Smooth muscle cell (in vitro differentiated cells): ENCODE data around the gene PARD6B. TPM values are rescaled to one million over a fixed set of nuclear protein-coding genes. Genes with fewer than 3 reads are reported as not detected.

Experiments
- DNase-seq: peaks from one replicate; lab custom pipeline; 2025; ENCODE audit not compliant: unreplicated experiment; lab: John Stamatoyannopoulos, UW
- H2AFZ ChIP-seq: fragments of 200-600 bp; sonication (generic); 2 replicates; pipeline ENCODE4 v1.6.0; 2016; ENCODE audit warnings: antibody characterized with exemption, low read depth, mild to moderate bottlenecking
- H3F3A ChIP-seq: fragments of 200-600 bp; sonication (generic); 2 replicates; pipeline ENCODE4 v1.6.0; 2017; ENCODE audit warnings: antibody characterized with exemption, low read depth
- H3K27ac ChIP-seq: fragments of 200-600 bp; sonication (generic); 2 replicates; pipeline ENCODE4 v1.5.1; 2016; ENCODE audit warnings: low read depth, mild to moderate bottlenecking
- H3K27me3 ChIP-seq: fragments of 200-600 bp; sonication (generic); 2 replicates; pipeline ENCODE4 v1.6.1; 2016; ENCODE audit warnings: low read depth, mild to moderate bottlenecking
- H3K36me3 ChIP-seq: fragments of 200-600 bp; sonication (generic); 2 replicates; pipeline ENCODE4 v1.5.1; 2016; ENCODE audit warnings: low read depth
- H3K4me1 ChIP-seq: fragments of 200-600 bp; sonication (generic); 2 replicates; pipeline ENCODE4 v1.5.1; 2016; ENCODE audit warnings: low read depth
- H3K4me2 ChIP-seq: fragments of 200-600 bp; sonication (generic); 2 replicates; pipeline ENCODE4 v1.6.0; 2016; ENCODE audit warnings: mild to moderate bottlenecking
- H3K4me3 ChIP-seq: fragments of 200-600 bp; sonication (generic); 2 replicates; pipeline ENCODE4 v1.5.1; 2016; ENCODE audit warnings: mild to moderate bottlenecking
- H3K79me2 ChIP-seq: fragments of 200-600 bp; sonication (generic); 2 replicates; pipeline ENCODE4 v1.6.0; 2016; ENCODE audit warnings: low read depth, mild to moderate bottlenecking
- H3K9ac ChIP-seq: fragments of 200-600 bp; sonication (generic); 2 replicates; pipeline ENCODE4 v1.6.0; 2016; ENCODE audit warnings: low read depth
- H3K9me3 ChIP-seq: fragments of 200-600 bp; sonication (generic); replicated peaks from 2 replicates; pipeline ENCODE4 v1.5.1; 2016; ENCODE audit warnings: low read depth
- H4K20me1 ChIP-seq: fragments of 200-600 bp; sonication (generic); 2 replicates; pipeline ENCODE4 v1.6.0; 2016; ENCODE audit warnings: low read depth
- WGBS: methylation state at CpG from one replicate; pipeline ENCODE4 v1.1.7; 2016; ENCODE audit warnings: low lambda C conversion rate; 5-methylcytosine and 5-hydroxymethylcytosine counted together
- polyA plus RNA-seq: library from polyadenylated mRNA; unstranded; fragments of >200 nt; fragmentation: Nextera tagmentation; extraction: Ambion mirVana; gene quantifications from 2 replicates; pipeline ENCODE4 v1.2.1, GENCODE V29; 2016
- total RNA-seq: library from RNA; depleted of rRNA; stranded (reverse); fragments of >200 nt; gene quantifications from 2 replicates; pipeline ENCODE4 v1.2.3, GENCODE V29; 2014
- TF ChIP-seq, protein P1 (sequence below): fragments of 200-600 bp; sonication (generic); IDR thresholded peaks from 2 replicates; pipeline ENCODE4 v1.5.1; 2017; ENCODE audit warnings: borderline replicate concordance, mild to moderate bottlenecking, antibody characterized with exemption; ENCODE audit not compliant: insufficient read depth, poor library complexity, severe bottlenecking

Gene PARD6B
- total and polyA plus RNA-seq, 2 experiments from 2014 or later = 0.26 to 6.5 TPM

DNA sequence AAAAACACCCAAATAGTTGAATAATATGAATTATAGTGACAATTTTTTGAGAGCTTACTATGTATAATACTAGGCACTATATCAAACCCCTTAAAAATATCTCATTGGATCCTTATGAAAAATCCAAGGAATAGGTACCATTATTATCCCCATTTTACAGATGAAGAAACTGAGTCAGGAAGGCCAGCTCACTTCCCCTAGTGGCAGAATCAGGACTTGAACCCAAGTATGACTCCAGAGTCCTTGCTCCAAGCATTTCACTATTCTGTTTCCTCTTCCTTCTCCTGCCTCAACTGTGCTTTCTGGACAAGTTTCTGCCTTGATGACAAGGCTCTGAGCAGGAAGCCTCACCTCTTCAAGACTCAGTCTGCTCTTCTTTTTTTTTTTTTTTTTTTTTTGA is 10.8 kb upstream of the PARD6B start:
- H3K79me2 ChIP-seq = no peaks in the 10 kb centered on the region
- peaks cover 5% of the 10 kb centered on the region for H3F3A ChIP-seq
- no peak overlapping the region for H3K4me3 ChIP-seq
- H3K4me1 ChIP-seq = peaks cover 13% of the 10 kb centered on the region
- no peaks in the 10 kb centered on the region for H3K9me3 ChIP-seq
- H4K20me1 ChIP-seq = peaks cover 2% of the 10 kb centered on the region
- no peak for DNase-seq
- H3K36me3 ChIP-seq = no peaks in the 10 kb centered on the region
- TF ChIP-seq, protein P1, sequence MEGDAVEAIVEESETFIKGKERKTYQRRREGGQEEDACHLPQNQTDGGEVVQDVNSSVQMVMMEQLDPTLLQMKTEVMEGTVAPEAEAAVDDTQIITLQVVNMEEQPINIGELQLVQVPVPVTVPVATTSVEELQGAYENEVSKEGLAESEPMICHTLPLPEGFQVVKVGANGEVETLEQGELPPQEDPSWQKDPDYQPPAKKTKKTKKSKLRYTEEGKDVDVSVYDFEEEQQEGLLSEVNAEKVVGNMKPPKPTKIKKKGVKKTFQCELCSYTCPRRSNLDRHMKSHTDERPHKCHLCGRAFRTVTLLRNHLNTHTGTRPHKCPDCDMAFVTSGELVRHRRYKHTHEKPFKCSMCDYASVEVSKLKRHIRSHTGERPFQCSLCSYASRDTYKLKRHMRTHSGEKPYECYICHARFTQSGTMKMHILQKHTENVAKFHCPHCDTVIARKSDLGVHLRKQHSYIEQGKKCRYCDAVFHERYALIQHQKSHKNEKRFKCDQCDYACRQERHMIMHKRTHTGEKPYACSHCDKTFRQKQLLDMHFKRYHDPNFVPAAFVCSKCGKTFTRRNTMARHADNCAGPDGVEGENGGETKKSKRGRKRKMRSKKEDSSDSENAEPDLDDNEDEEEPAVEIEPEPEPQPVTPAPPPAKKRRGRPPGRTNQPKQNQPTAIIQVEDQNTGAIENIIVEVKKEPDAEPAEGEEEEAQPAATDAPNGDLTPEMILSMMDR = no peak
- no peaks in the 10 kb centered on the region for H3K27me3 ChIP-seq
- no peak overlapping the region for H3K9ac ChIP-seq
- H3K4me2 ChIP-seq = no peak overlapping the region
- no peak overlapping the region for H3K27ac ChIP-seq
- H2AFZ ChIP-seq = no peak overlapping the region

DNA sequence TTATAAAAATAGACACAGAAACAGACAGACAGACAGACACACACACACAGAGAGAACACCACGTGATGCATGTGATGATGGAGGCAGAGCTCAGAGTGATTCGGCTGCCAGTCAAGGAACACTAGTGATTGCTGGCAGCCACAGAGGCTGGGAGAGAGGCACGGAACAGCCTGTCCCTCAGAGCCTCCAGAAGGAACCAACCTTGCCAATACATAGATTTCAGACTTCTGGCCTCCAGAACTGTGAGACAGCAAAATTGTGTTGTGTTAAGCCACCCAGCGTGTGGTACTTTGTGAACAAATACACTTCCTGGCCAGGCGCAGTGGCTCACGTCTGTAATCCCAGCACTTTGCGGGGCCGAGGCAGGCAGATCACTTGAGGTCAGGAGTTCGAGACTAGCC is 9.5 kb upstream of the PARD6B start:
- Histone ChIP-seq H3K27me3 (no peaks in the 10 kb centered on the region), H4K20me1 (peaks cover 2% of the 10 kb centered on the region), H2AFZ (no peak overlapping the region), H3K4me3 (no peak overlapping the region), H3K79me2 (no peaks in the 10 kb centered on the region), H3K4me1 (peaks cover 19% of the 10 kb centered on the region), H3K9ac (no peak overlapping the region), H3K4me2 (no peak overlapping the region), H3K9me3 (no peaks in the 10 kb centered on the region), H3K27ac (no peak overlapping the region), H3F3A (peaks cover 16% of the 10 kb centered on the region), H3K36me3 (no peaks in the 10 kb centered on the region)
- no peak for DNase-seq
- 66% methylated on average over 9 of the region's 9 CpGs for whole genome bisulfite sequencing
- TF ChIP-seq, protein P1 = no peak

DNA sequence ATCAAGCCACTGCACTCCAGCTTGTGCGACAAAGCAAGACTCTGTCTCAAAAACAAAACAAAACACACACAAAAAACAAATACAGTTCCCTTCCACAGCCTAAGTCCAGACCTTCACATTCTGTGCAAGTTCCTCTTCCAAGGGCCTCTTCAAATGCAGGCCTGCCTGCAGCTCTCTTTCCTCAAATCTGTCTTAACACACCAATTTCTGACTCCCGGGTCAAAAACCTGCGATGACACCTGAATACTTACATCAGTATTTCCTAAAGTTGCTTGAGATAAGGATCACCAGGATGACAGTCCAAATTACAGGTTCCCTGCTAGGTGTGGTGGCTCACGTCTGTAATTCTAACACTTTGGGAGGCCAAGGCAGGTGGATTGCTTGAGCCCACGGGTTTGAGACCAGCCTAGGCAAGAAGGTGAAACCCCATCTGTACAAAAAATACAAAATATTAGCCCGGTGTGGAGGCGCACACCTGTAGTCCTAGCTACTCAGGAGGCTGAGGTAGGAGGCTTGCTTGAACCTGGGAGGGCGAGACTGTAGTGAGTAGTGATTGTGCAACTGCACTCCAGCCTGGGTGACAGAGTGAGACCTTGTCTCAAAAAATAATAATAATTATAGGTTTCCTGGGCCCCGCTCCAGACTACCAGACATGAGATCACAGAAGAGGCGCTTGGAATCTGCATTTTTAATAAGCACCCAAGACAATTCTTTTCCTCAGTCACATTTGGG is 8.8 kb upstream of the PARD6B start:
- H3K36me3 ChIP-seq = no peaks in the 10 kb centered on the region
- no peak for DNase-seq
- peak overlapping the region; percentile 35 for H3K27ac ChIP-seq
- WGBS = 85% methylated on average over 10 of the region's 10 CpGs
- peaks cover 23% of the 10 kb centered on the region for H3F3A ChIP-seq
- H2AFZ ChIP-seq = no peak overlapping the region
- TF ChIP-seq, protein P1 = no peak
- H3K9me3 ChIP-seq = no peaks in the 10 kb centered on the region
- peaks cover 19% of the 10 kb centered on the region for H3K4me1 ChIP-seq
- H3K9ac ChIP-seq = no peak overlapping the region
- no peak overlapping the region for H3K4me2 ChIP-seq
- H3K4me3 ChIP-seq = no peak overlapping the region
- H3K79me2 ChIP-seq = no peaks in the 10 kb centered on the region
- H4K20me1 ChIP-seq = peaks cover 2% of the 10 kb centered on the region
- no peaks in the 10 kb centered on the region for H3K27me3 ChIP-seq

DNA sequence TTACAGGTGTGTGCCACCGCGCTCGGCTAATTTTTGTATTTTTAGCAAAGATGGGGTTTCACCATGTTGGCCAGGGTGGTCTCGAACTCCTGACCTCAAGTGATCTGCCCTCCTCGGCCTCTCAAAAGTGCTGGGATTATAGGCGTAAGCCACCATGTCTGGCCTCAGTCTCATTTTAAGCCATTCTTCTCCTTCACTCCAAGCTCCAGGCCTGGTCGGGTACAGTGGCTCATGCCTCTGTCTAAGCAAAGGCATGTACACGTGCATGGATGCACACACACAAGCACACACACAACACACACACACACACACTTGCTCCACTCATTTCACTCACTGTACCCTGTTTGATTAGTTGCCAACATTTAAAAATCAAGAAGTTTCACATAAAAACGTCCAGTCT is 7.7 kb upstream of the PARD6B start:
- H3K27ac ChIP-seq = peak overlapping the region; percentile 70
- WGBS = 90% methylated on average over 9 of the region's 9 CpGs

More for the DNA sequence above, 7.7 kb upstream of the PARD6B start:
- no peaks in the 10 kb centered on the region for H3K27me3 ChIP-seq
- H2AFZ ChIP-seq = no peak overlapping the region
- no peak overlapping the region for H3K4me2 ChIP-seq
- H3K79me2 ChIP-seq = no peaks in the 10 kb centered on the region
- H3F3A ChIP-seq = peaks cover 23% of the 10 kb centered on the region
- no peaks in the 10 kb centered on the region for H3K9me3 ChIP-seq
- H3K9ac ChIP-seq = no peak overlapping the region
- H3K36me3 ChIP-seq = no peaks in the 10 kb centered on the region
- peaks cover 2% of the 10 kb centered on the region for H4K20me1 ChIP-seq
- H3K4me3 ChIP-seq = no peak overlapping the region
- DNase-seq = no peak
- TF ChIP-seq, protein P1 = no peak
- peaks cover 19% of the 10 kb centered on the region for H3K4me1 ChIP-seq
